Liver (tissue), 9 donors: ENCODE results near the gene COBL. TPM values are rescaled to one million over a fixed set of nuclear protein-coding genes. Genes with fewer than 3 reads are reported as not detected.

Experiments used
- DNase-seq: peaks from one replicate; pipeline ENCODE4 v3.0.0-alpha.2; 2017; ENCODE audit warnings: low spot score
- H3K27ac ChIP-seq, 2 donors: one replicate each; pipeline ENCODE4 v1.7.0; 2013; ENCODE audit warnings: inconsistent platforms in 2 of 2, low read length in 2 of 2, control low read depth in 1 of 2, low read depth in 1 of 2, mild to moderate bottlenecking in 1 of 2
- H3K27me3 ChIP-seq, 4 donors: one replicate each; pipeline versions ENCODE4 v1.6.1 to v1.7.0; 2013; ENCODE audit warnings: low read length in 3 of 4, inconsistent platforms in 1 of 4, mild to moderate bottlenecking in 1 of 4, moderate library complexity in 1 of 4; ENCODE audit not compliant: control insufficient read depth in 4 of 4, insufficient read depth in 4 of 4
- H3K36me3 ChIP-seq, 4 donors: one replicate each; pipeline versions ENCODE4 v1.6.1 to v1.7.0; 2013; ENCODE audit warnings: low read length in 3 of 4, mild to moderate bottlenecking in 3 of 4, low read depth in 1 of 4, moderate library complexity in 1 of 4; ENCODE audit not compliant: control insufficient read depth in 4 of 4, insufficient read depth in 3 of 4
- H3K4me1 ChIP-seq, 4 donors: one replicate each; pipeline versions ENCODE4 v1.6.1 to v1.7.0; 2013; ENCODE audit warnings: low read length in 3 of 4, mild to moderate bottlenecking in 3 of 4, moderate library complexity in 1 of 4; ENCODE audit not compliant: control insufficient read depth in 4 of 4, insufficient read depth in 4 of 4
- H3K4me3 ChIP-seq, 3 donors: one replicate each; pipeline versions ENCODE4 v1.6.1 to v1.7.0; 2013; ENCODE audit warnings: low read length in 3 of 3, control low read depth in 1 of 3, low read depth in 1 of 3, mild to moderate bottlenecking in 1 of 3
- H3K9ac ChIP-seq, 2 donors: one replicate each; pipeline ENCODE4 v1.7.0; 2013; ENCODE audit warnings: low read length in 2 of 2, mild to moderate bottlenecking in 2 of 2, moderate library complexity in 2 of 2, control low read depth in 1 of 2, low read depth in 1 of 2
- H3K9me3 ChIP-seq, 4 donors: one replicate each; pipeline versions ENCODE4 v1.6.1 to v1.7.0; 2013; ENCODE audit warnings: low read length in 3 of 4; ENCODE audit not compliant: control insufficient read depth in 4 of 4
- CTCF ChIP-seq: fragments of 150-350 bp; IDR thresholded peaks from 2 replicates; pipeline ENCODE4 v1.5.1; 2017; ENCODE audit warnings: improper control_type of control experiment, low read depth, low read length; ENCODE audit not compliant: missing input control
- EGR1 ChIP-seq, 2 donors: IDR thresholded peaks; 2 replicates each; pipeline ENCODE4 v1.6.1; 2016 to 2018; ENCODE audit warnings: antibody characterized with exemption in 2 of 2, low read depth in 2 of 2
- FOXA1 ChIP-seq: IDR thresholded peaks from 2 replicates; pipeline ENCODE4 v1.6.1; 2016; ENCODE audit warnings: antibody characterized with exemption
- GABPA ChIP-seq, 2 donors: IDR thresholded peaks in 1 of 2; conservative IDR thresholded peaks in 1 of 2; 2 replicates each; pipeline ENCODE4 v1.6.1; 2016; ENCODE audit warnings: antibody characterized with exemption in 2 of 2, mild to moderate bottlenecking in 1 of 2, moderate library complexity in 1 of 2
- HNF4A ChIP-seq, 2 donors: conservative IDR thresholded peaks; 2 replicates each; pipeline ENCODE4 v1.6.1; 2016; ENCODE audit warnings: antibody characterized with exemption in 2 of 2, mild to moderate bottlenecking in 2 of 2
- HNF4G ChIP-seq: IDR thresholded peaks from 2 replicates; pipeline ENCODE4 v1.6.1; 2016; ENCODE audit warnings: antibody characterized with exemption
- MAX ChIP-seq: IDR thresholded peaks from 2 replicates; pipeline ENCODE4 v1.6.1; 2016; ENCODE audit warnings: antibody characterized with exemption
- NR2F2 ChIP-seq: IDR thresholded peaks from 2 replicates; pipeline ENCODE4 v1.6.1; 2016; ENCODE audit warnings: antibody characterized with exemption
- RAD21 ChIP-seq, 2 donors: IDR thresholded peaks; 2 replicates each; pipeline ENCODE4 v1.6.1; 2016; ENCODE audit warnings: antibody characterized with exemption in 2 of 2, mild to moderate bottlenecking in 2 of 2
- RXRA ChIP-seq, 2 donors: IDR thresholded peaks; 2 replicates each; pipeline ENCODE4 v1.6.1; 2017 to 2018; ENCODE audit warnings: antibody characterized with exemption in 2 of 2, mild to moderate bottlenecking in 1 of 2
- SP1 ChIP-seq: IDR thresholded peaks from 2 replicates; pipeline ENCODE4 v1.6.1; 2018; ENCODE audit warnings: antibody characterized with exemption, mild to moderate bottlenecking
- TAF1 ChIP-seq: conservative IDR thresholded peaks from 2 replicates; pipeline ENCODE4 v1.6.1; 2016; ENCODE audit warnings: antibody characterized with exemption, mild to moderate bottlenecking
- YY1 ChIP-seq: IDR thresholded peaks from 2 replicates; pipeline ENCODE4 v1.6.1; 2016; ENCODE audit warnings: antibody characterized with exemption, mild to moderate bottlenecking
- WGBS: extraction: QIAGEN DNeasy Blood & Tissue Kit; methylation state at CpG from one replicate; pipeline ENCODE4 v1.1.7; 2013; 5-methylcytosine and 5-hydroxymethylcytosine counted together
- polyA plus RNA-seq, 2 donors: library from polyadenylated mRNA; stranded (reverse) in 1 of 2; unstranded in 1 of 2; fragments of 200-250 nt in 1 of 2; fragments of >200 nt in 1 of 2; fragmentation: Nextera tagmentation in 1 of 2; extraction: Ambion mirVana in 1 of 2; gene quantifications; one replicate each; pipeline versions ENCODE4 v1.2.1 to v1.2.3, GENCODE V29; 2013 to 2015
- total RNA-seq, 2 donors: library from RNA; depleted of rRNA; stranded (reverse); fragments of >200 nt; gene quantifications; one replicate each; pipeline ENCODE4 v1.2.3, GENCODE V29; 2014
- TF ChIP-seq, protein P1 (sequence below): IDR thresholded peaks from 2 replicates; pipeline ENCODE4 v1.6.1; 2016; ENCODE audit warnings: antibody characterized with exemption, mild to moderate bottlenecking
- TF ChIP-seq, protein P2 (sequence below): IDR thresholded peaks from 2 replicates; pipeline ENCODE4 v1.6.1; 2016; ENCODE audit warnings: antibody characterized with exemption
- donor health status: healthy.
- donor health status: healthy.
- donor health status: healthy.
- donor health status: healthy.
- donor health status: healthy.

COBL gene
- total and polyA plus RNA-seq, 4 donors, result 5.8 to 18.7 (median 10.7) TPM

DNA sequence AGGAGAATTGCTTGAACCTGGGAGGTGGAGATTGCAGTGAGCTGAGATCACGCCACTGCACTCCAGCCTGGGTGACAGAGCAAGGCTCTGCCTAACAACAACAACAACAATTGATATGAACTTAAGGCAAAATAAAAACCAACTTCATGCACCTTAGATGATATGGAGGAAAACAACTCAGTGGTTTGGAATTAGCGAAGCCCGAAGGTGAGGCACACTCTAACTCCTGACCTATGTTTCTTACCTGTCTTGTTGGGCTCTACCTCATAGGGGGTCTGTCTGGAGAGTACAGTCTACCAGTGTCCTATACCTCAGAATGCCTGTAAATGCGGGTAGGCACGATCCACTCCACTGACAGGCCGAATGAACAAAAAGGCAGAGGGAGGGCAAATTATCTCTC, 24.3 kb upstream of the COBL start:
- 95% methylated on average over 6 of the region's 6 CpGs for WGBS
- H3K27ac ChIP-seq, result no peak overlapping the region
- TF ChIP-seq, protein P1, sequence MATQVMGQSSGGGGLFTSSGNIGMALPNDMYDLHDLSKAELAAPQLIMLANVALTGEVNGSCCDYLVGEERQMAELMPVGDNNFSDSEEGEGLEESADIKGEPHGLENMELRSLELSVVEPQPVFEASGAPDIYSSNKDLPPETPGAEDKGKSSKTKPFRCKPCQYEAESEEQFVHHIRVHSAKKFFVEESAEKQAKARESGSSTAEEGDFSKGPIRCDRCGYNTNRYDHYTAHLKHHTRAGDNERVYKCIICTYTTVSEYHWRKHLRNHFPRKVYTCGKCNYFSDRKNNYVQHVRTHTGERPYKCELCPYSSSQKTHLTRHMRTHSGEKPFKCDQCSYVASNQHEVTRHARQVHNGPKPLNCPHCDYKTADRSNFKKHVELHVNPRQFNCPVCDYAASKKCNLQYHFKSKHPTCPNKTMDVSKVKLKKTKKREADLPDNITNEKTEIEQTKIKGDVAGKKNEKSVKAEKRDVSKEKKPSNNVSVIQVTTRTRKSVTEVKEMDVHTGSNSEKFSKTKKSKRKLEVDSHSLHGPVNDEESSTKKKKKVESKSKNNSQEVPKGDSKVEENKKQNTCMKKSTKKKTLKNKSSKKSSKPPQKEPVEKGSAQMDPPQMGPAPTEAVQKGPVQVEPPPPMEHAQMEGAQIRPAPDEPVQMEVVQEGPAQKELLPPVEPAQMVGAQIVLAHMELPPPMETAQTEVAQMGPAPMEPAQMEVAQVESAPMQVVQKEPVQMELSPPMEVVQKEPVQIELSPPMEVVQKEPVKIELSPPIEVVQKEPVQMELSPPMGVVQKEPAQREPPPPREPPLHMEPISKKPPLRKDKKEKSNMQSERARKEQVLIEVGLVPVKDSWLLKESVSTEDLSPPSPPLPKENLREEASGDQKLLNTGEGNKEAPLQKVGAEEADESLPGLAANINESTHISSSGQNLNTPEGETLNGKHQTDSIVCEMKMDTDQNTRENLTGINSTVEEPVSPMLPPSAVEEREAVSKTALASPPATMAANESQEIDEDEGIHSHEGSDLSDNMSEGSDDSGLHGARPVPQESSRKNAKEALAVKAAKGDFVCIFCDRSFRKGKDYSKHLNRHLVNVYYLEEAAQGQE, result no peak
- TF ChIP-seq MAX, result no peak
- no peak for TF ChIP-seq CTCF
- TF ChIP-seq, protein P2, sequence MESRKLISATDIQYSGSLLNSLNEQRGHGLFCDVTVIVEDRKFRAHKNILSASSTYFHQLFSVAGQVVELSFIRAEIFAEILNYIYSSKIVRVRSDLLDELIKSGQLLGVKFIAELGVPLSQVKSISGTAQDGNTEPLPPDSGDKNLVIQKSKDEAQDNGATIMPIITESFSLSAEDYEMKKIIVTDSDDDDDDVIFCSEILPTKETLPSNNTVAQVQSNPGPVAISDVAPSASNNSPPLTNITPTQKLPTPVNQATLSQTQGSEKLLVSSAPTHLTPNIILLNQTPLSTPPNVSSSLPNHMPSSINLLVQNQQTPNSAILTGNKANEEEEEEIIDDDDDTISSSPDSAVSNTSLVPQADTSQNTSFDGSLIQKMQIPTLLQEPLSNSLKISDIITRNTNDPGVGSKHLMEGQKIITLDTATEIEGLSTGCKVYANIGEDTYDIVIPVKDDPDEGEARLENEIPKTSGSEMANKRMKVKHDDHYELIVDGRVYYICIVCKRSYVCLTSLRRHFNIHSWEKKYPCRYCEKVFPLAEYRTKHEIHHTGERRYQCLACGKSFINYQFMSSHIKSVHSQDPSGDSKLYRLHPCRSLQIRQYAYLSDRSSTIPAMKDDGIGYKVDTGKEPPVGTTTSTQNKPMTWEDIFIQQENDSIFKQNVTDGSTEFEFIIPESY, result no peak
- TF ChIP-seq RXRA (IDR thresholded peaks at IDR 0.05), result no peak
- TF ChIP-seq FOXA1, result no peak
- no peak for TF ChIP-seq EGR1 (IDR thresholded peaks at IDR 0.05; ENCODE audit: low read depth in 2 of 2)
- no peak for TF ChIP-seq HNF4G
- TF ChIP-seq YY1, result no peak
- no peak for TF ChIP-seq HNF4A (conservative IDR thresholded peaks at IDR 0.05)
- TF ChIP-seq TAF1, result no peak
- no peak for TF ChIP-seq SP1
- TF ChIP-seq NR2F2, result no peak
- TF ChIP-seq GABPA (IDR thresholded peaks at IDR 0.05 in 1 of 2, conservative IDR thresholded peaks at IDR 0.05 in 1 of 2), result no peak

GRCh38 chr7:51340029-51340838, 23.6 kb upstream of the COBL start:
- no peak for DNase-seq
- H3K27ac ChIP-seq, result no peak overlapping the region
- H3K27me3 ChIP-seq, result no peaks in the 10 kb centered on the region
- no peak for TF ChIP-seq RAD21 (IDR thresholded peaks at IDR 0.05)
- TF ChIP-seq NR2F2, result no peak
- H3K36me3 ChIP-seq, result no peaks in the 10 kb centered on the region
- no peak overlapping the region for H3K4me3 ChIP-seq
- H3K9ac ChIP-seq, result no peak overlapping the region
- no peaks in the 10 kb centered on the region for H3K9me3 ChIP-seq
- peaks cover 2 to 11% (median 6%) of the 10 kb centered on the region in 4 donors for H3K4me1 ChIP-seq
- 64% methylated on average over 9 of the region's 9 CpGs for WGBS

More for the DNA sequence above, 24.3 kb upstream of the COBL start:
- Histone ChIP-seq H3K36me3 (no peaks in the 10 kb centered on the region), H3K27me3 (no peaks in the 10 kb centered on the region), H3K4me3 (no peak overlapping the region), H3K4me1 (peaks cover 2 to 13% (median 7%) of the 10 kb centered on the region in 4 donors), H3K9ac (no peak overlapping the region), H3K9me3 (no peaks in the 10 kb centered on the region)
- DNase-seq, result no peak
